Measurements from ENCODE around the gene RNF217.

- TF ChIP-seq CTCF (conservative IDR thresholded peaks at IDR 0.05 in 1 of 2, IDR thresholded peaks at IDR 0.05 in 1 of 2; ENCODE audit: extremely low read depth in 1 of 2, insufficient read depth in 1 of 2, low read depth in 1 of 2, low read length in 2 of 2) = no peak
- TF ChIP-seq EZH2 (IDR thresholded peaks at IDR 0.05; ENCODE audit: borderline replicate concordance, low read length) = no peak
Observed at GRCh38 chr6:124963416-124963785, 1.2 kb downstream of the RNF217 start.
